SK-N-SH (cell line): ENCODE measurements around the gene PLEKHB1.

Experiments
- CHD2 ChIP-seq: fragments of 150-350 bp; IDR thresholded peaks from 2 replicates; pipeline ENCODE4 v1.6.1; 2018; ENCODE audit warnings: low read length; ENCODE audit not compliant: partially characterized antibody
- EZH2phosphoT487 ChIP-seq: fragments of 200-600 bp; sonication (generic); IDR thresholded peaks from 2 replicates; pipeline ENCODE4 v1.6.1; 2017; ENCODE audit warnings: low read depth, mixed run types, mild to moderate bottlenecking, antibody characterized with exemption, moderate library complexity, borderline replicate concordance
- FOXJ3 ChIP-seq: sonication (generic); formaldehyde crosslinking; IDR thresholded peaks from 2 replicates; pipeline ENCODE4 v1.5.1; 2020; ENCODE audit warnings: mild to moderate bottlenecking, missing genetic modification reagents
- GATA2 ChIP-seq: sonication (generic); formaldehyde crosslinking; IDR thresholded peaks from 2 replicates; pipeline ENCODE4 v1.5.0; 2020; ENCODE audit warnings: mild to moderate bottlenecking, missing genetic modification reagents
- NRF1 ChIP-seq: IDR thresholded peaks from 2 replicates; pipeline ENCODE4 v1.6.1; 2012; ENCODE audit warnings: low read depth, mild to moderate bottlenecking, low read length
- POLR2AphosphoS5 ChIP-seq: IDR thresholded peaks from 2 replicates; pipeline ENCODE4 v1.6.1; 2012; ENCODE audit warnings: low read depth, low read length
- RAD21 ChIP-seq: IDR thresholded peaks from 2 replicates; pipeline ENCODE4 v1.6.1; 2012; ENCODE audit warnings: mild to moderate bottlenecking, low read length
- SMC3 ChIP-seq: IDR thresholded peaks from 2 replicates; pipeline ENCODE4 v1.6.1; 2012; ENCODE audit warnings: low read depth, low read length, improper control_type of control experiment
- TF ChIP-seq, protein P1 (sequence below): fragments of 200-600 bp; sonication (generic); IDR thresholded peaks from 2 replicates; pipeline ENCODE4 v1.6.1; 2017; ENCODE audit warnings: antibody characterized with exemption, mild to moderate bottlenecking, moderate library complexity
- TF ChIP-seq, protein P2 (sequence below): IDR thresholded peaks from 2 replicates; pipeline ENCODE4 v1.4.0; 2012; ENCODE audit warnings: low read depth
- TF ChIP-seq, protein P3 (sequence below): IDR thresholded peaks from 2 replicates; pipeline ENCODE4 v1.4.0; 2012; ENCODE audit warnings: low read depth, borderline replicate concordance

DNA sequence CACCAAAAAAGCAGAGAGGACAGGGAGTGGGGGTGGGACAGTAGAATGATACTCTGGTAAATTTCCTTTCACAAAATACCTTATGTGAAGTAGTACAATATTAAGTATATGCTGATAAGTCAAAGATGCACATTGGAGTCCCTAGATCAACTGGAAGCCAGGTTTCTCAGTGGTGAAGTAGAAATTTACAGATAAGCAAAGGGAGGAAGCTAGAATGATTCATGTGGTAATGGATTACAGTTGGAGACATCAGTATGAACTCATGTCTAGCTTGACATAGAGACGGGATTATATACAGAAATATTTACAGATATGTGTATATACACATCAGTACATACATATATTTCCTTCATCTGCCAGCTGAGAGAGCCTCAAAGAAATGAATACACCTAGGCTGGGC lies 21.5 kb downstream of the PLEKHB1 start:
- TF ChIP-seq, protein P1, sequence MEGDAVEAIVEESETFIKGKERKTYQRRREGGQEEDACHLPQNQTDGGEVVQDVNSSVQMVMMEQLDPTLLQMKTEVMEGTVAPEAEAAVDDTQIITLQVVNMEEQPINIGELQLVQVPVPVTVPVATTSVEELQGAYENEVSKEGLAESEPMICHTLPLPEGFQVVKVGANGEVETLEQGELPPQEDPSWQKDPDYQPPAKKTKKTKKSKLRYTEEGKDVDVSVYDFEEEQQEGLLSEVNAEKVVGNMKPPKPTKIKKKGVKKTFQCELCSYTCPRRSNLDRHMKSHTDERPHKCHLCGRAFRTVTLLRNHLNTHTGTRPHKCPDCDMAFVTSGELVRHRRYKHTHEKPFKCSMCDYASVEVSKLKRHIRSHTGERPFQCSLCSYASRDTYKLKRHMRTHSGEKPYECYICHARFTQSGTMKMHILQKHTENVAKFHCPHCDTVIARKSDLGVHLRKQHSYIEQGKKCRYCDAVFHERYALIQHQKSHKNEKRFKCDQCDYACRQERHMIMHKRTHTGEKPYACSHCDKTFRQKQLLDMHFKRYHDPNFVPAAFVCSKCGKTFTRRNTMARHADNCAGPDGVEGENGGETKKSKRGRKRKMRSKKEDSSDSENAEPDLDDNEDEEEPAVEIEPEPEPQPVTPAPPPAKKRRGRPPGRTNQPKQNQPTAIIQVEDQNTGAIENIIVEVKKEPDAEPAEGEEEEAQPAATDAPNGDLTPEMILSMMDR, result no peak
- TF ChIP-seq FOXJ3 (CRISPR knock-in tag), result no peak
- no peak for TF ChIP-seq SMC3
- TF ChIP-seq EZH2phosphoT487, result no peak
- TF ChIP-seq RAD21, result no peak
- TF ChIP-seq GATA2, result no peak
- TF ChIP-seq POLR2AphosphoS5, result no peak
- TF ChIP-seq, protein P2, sequence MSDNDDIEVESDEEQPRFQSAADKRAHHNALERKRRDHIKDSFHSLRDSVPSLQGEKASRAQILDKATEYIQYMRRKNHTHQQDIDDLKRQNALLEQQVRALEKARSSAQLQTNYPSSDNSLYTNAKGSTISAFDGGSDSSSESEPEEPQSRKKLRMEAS, result no peak
- no peak for TF ChIP-seq CHD2
- no peak for TF ChIP-seq NRF1
- TF ChIP-seq, protein P3, sequence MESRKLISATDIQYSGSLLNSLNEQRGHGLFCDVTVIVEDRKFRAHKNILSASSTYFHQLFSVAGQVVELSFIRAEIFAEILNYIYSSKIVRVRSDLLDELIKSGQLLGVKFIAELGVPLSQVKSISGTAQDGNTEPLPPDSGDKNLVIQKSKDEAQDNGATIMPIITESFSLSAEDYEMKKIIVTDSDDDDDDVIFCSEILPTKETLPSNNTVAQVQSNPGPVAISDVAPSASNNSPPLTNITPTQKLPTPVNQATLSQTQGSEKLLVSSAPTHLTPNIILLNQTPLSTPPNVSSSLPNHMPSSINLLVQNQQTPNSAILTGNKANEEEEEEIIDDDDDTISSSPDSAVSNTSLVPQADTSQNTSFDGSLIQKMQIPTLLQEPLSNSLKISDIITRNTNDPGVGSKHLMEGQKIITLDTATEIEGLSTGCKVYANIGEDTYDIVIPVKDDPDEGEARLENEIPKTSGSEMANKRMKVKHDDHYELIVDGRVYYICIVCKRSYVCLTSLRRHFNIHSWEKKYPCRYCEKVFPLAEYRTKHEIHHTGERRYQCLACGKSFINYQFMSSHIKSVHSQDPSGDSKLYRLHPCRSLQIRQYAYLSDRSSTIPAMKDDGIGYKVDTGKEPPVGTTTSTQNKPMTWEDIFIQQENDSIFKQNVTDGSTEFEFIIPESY, result no peak
